Erythroblast (primary cell): ENCODE data around the gene HSPA12A.

Experiments used
- GATA1 ChIP-seq: IDR thresholded peaks from 2 replicates; pipeline ENCODE4 v1.6.1; 2011; ENCODE audit warnings: low read depth, mild to moderate bottlenecking, control low read depth, low read length, moderate library complexity
- POLR2A ChIP-seq: IDR thresholded peaks from 2 replicates; pipeline ENCODE4 v1.6.1; 2011; ENCODE audit warnings: mild to moderate bottlenecking, low read length

- TF ChIP-seq POLR2A (no peak), GATA1 (no peak)
Measured at GRCh38 chr10:116780691-116781205, 38.4 kb upstream of the HSPA12A start.
